H1 (cell line): ENCODE measurements around the gene HERC5. TPM values are rescaled to one million over a fixed set of nuclear protein-coding genes. Genes with fewer than 3 reads are reported as not detected.

ENCODE experiments used
- GABPA ChIP-seq: IDR thresholded peaks from 2 replicates; pipeline ENCODE4 v1.6.1; 2011; ENCODE audit warnings: mild to moderate bottlenecking, low read length, moderate library complexity, borderline replicate concordance; ENCODE audit not compliant: insufficient read depth
- RNF2 ChIP-seq: fragments of 200-900, 300-1000 bp; sonication (generic); IDR thresholded peaks from 2 replicates; pipeline ENCODE4 v1.7.1; 2016; ENCODE audit warnings: borderline replicate concordance, low read depth, mild to moderate bottlenecking, antibody characterized with exemption, low read length; ENCODE audit not compliant: poor library complexity, severe bottlenecking; ENCODE audit errors: missing control alignments
- polyA plus RNA-seq, 7 experiments: library from polyadenylated mRNA; depleted of rRNA in 3 of 7; stranded (reverse) in 5 of 7; unstranded in 2 of 7; fragments of >200 nt in 5 of 7; fragments of 200-250 nt in 2 of 7; gene quantifications; 1 replicate in 5 of 7; 2 replicates in 1 of 7; 4 replicates in 1 of 7; pipeline versions ENCODE4 v1.2.1 to v1.2.3, GENCODE V29; 2011 to 2013; ENCODE audit warnings: missing spikeins in 2 of 7, mixed read lengths in 2 of 7
- total RNA-seq: library from RNA; stranded (reverse); fragmentation: NEBNext Ultra II Directional; extraction: Animal tissue kit (Norgen Biotek cat#: 25700); gene quantifications from 2 replicates; pipeline ENCODE4 v1.2.1, GENCODE V29; 2021

The HERC5 gene
- total and polyA plus RNA-seq, 2 of the 8 experiments (the other 6 are each of a cell fraction or from before 2014, with no cell fraction given), result 6.6 to 20.7 TPM

DNA sequence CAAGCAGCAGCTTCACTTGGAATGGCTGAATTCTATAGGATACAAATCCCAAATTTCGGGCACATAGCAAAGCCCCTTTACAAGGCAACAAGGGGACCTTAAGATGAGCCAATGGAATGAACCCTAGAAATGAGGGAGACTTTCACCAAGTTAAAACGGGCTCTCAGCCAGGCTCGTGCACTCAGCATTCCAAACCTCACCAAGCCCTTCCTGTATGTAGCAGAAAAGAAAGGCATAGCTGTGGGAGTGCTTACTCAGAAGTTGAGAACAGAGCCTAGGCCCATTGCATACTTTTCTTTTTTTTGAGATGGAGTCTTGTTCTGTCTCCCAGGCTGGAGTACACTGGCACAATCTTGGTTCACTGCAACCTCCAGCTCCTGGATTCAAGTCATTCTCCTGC lies 10.8 kb upstream of the HERC5 start (continued):
- no peak for TF ChIP-seq GABPA
- TF ChIP-seq RNF2, result no peak
